KBM-7 (cell line): Measurements from ENCODE around the gene FOXP1.

ENCODE experiments used
- DNase-seq: peaks from one replicate; pipeline ENCODE4 v3.0.0-alpha.2; 2015
- in situ Hi-C: fragments of 300-500 bp; cut with MboI; formaldehyde crosslinking; loops from 2 replicates; pipeline ENCODE4 v1.14.3; 2020; ENCODE audit warnings: low sequenced_read_pairs, low pct_unique_long_range_greater_than_20kb, mixed read lengths

FOXP1 gene

GRCh38 chr3:71229905-71230657 is 353.4 kb downstream of the FOXP1 start:
- DNase-seq = no peak
- in situ Hi-C loops = no loop called here

- in situ Hi-C loops = no loop called here
- DNase-seq = no peak
Measured at GRCh38 chr3:71228156-71228866, 355.2 kb downstream of the FOXP1 start.

GRCh38 chr3:71227270-71227661 is 356.3 kb downstream of the FOXP1 start:
- no peak for DNase-seq
- in situ Hi-C loops = no loop called here

GRCh38 chr3:71226565-71227269 is 356.8 kb downstream of the FOXP1 start:
- in situ Hi-C loops = no loop called here
- no peak for DNase-seq

- no peak for DNase-seq
- in situ Hi-C loops = no loop called here
Measured at GRCh38 chr3:71225951-71226564, 357.5 kb downstream of the FOXP1 start.

- DNase-seq = no peak
- in situ Hi-C loops = no loop called here
Measured at GRCh38 chr3:71225002-71225684, 358.4 kb downstream of the FOXP1 start.

- in situ Hi-C loops = no loop called here
- DNase-seq = no peak
Measured at GRCh38 chr3:71219744-71220638, 363.5 kb downstream of the FOXP1 start.

DNA sequence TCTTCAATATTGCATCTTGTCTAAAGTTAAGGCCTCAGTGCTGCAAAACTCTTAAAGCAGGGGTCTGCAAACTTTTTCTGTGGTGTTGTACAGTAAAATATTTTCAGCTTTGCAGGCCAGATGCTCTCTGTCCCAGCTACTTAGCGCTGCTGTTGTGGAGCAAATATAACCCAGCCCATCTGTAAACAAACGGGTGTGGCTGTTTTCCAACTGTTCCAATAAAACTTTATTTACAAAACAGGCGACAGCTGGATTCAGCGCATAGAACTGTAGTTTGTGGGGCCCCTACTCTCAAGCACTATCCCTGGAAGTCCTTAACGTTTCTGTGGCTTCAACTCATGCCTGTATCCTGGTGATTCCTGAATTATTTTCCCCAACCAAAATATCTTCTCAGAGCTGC is 365.0 kb downstream of the FOXP1 start:
- DNase-seq = no peak

GRCh38 chr3:71217640-71218222 is 365.8 kb downstream of the FOXP1 start:
- in situ Hi-C loops = no loop called here
- DNase-seq = no peak

More for the DNA sequence above, 365.0 kb downstream of the FOXP1 start:
- in situ Hi-C loops = no loop called here

- DNase-seq = no peak
- in situ Hi-C loops = no loop called here
Measured at GRCh38 chr3:71215351-71215750, 368.2 kb downstream of the FOXP1 start.

DNA sequence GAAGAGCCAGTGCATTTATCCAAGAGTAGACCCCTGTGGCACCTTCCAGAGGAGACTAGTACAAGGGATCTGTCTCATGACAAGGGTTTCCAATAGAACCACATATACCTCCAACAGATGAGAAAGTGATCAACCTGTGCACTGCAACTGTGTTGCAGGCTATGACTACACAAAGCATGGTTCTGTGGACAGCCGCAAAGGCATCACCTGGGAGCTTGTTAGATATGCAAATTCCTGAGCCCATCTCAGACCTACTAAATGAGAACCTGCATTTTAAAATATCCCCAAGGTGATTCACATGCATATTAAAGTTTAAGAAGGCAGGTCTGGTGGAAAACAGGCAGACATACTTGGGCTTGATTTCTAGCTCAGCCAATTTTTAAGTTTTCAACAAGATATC is 368.7 kb downstream of the FOXP1 start:
- in situ Hi-C loops = no loop called here

GRCh38 chr3:71214016-71214415 is 369.5 kb downstream of the FOXP1 start:
- no peak for DNase-seq
- in situ Hi-C loops = no loop called here

More for the DNA sequence above, 368.7 kb downstream of the FOXP1 start:
- DNase-seq = no peak

GRCh38 chr3:71211083-71211482 is 372.4 kb downstream of the FOXP1 start:
- in situ Hi-C loops = no loop called here
- no peak for DNase-seq

- in situ Hi-C loops = no loop called here
- DNase-seq = no peak
Measured at GRCh38 chr3:71210257-71211007, 373.1 kb downstream of the FOXP1 start.

GRCh38 chr3:71208211-71209095 is 375.1 kb downstream of the FOXP1 start:
- DNase-seq = peak; percentile 94
- in situ Hi-C loops = no loop called here

DNA sequence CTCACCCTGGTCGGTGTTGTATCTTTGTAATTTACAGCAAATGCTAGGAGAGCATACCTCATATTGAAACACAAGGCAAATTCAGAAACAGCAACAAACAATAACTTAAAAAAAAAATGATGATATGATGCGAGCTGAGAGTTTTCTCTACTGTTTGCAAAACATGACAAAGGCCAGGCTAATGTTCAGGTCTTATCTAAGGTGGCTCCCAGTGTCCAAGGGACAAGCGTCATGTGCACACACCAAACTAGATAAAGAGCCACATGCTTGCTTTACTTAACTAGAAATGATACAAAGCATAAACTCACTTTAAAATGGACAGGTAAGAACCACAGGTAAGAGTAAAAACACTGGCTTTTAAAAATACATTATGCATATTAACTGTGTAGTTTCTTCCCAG is 375.9 kb downstream of the FOXP1 start:
- in situ Hi-C loops = no loop called here
- DNase-seq = no peak
